Kidney (tissue), 14 donors: ENCODE results near the gene FAXC. TPM values are rescaled to one million over a fixed set of nuclear protein-coding genes. Genes with fewer than 3 reads are reported as not detected.

ENCODE experiments used
- DNase-seq, 5 donors: peaks; one replicate each; pipeline ENCODE4 v3.0.0-alpha.2; 2013 to 2020
- FAIRE-seq: peaks from 2 replicates; lab custom pipeline; 2012; peaks lifted over from hg19 to GRCh38; lab: Jason Lieb, UNC
- H3K27ac ChIP-seq, 2 donors: one replicate each; pipeline ENCODE4 v1.7.0; 2013; ENCODE audit warnings: low read depth in 2 of 2, low read length in 2 of 2, inconsistent platforms in 1 of 2
- H3K27me3 ChIP-seq: one replicate; pipeline ENCODE4 v1.7.1; 2013; ENCODE audit warnings: low read length, inconsistent platforms; ENCODE audit not compliant: control insufficient read depth, insufficient read depth
- H3K36me3 ChIP-seq, 3 donors: one replicate each; pipeline versions ENCODE4 v1.7.0 to v1.7.1; 2013; ENCODE audit warnings: low read length in 3 of 3, control low read depth in 1 of 3, inconsistent platforms in 1 of 3; ENCODE audit not compliant: insufficient read depth in 3 of 3, control insufficient read depth in 2 of 3
- H3K4me1 ChIP-seq, 3 donors: one replicate each; pipeline versions ENCODE4 v1.7.0 to v1.7.1; 2013; ENCODE audit warnings: low read length in 3 of 3, inconsistent platforms in 1 of 3, low read depth in 1 of 3; ENCODE audit not compliant: control insufficient read depth in 2 of 3, insufficient read depth in 2 of 3
- H3K4me3 ChIP-seq, 3 donors: one replicate each; pipeline versions ENCODE4 v1.7.0 to v1.8.1; 2013; ENCODE audit warnings: low read length in 3 of 3, control low read depth in 1 of 3, inconsistent platforms in 1 of 3
- H3K9ac ChIP-seq, 3 donors: one replicate each; pipeline versions ENCODE4 v1.7.0 to v1.7.1; 2013; ENCODE audit warnings: low read length in 3 of 3, control low read depth in 1 of 3, inconsistent platforms in 1 of 3
- H3K9me3 ChIP-seq, 3 donors: one replicate each; pipeline versions ENCODE4 v1.7.0 to v1.7.1; 2013; ENCODE audit warnings: low read length in 3 of 3, control low read depth in 1 of 3, inconsistent platforms in 1 of 3; ENCODE audit not compliant: control insufficient read depth in 2 of 3, insufficient read depth in 1 of 3
- CTCF ChIP-seq: IDR thresholded peaks from 3 replicates; pipeline ENCODE4 v1.5.1; 2012; ENCODE audit warnings: mild to moderate bottlenecking, moderate library complexity, borderline replicate concordance; ENCODE audit not compliant: insufficient read depth; ENCODE audit errors: extremely low read depth
- intact Hi-C: fragments of 100-400 bp; cut with DNase I; formaldehyde crosslinking; loops from one replicate; pipeline ENCODE4 v1.11.1; 2022
- polyA plus RNA-seq: library from polyadenylated mRNA; stranded (reverse); fragments of 350-450 nt; fragmentation: Illumina TruSeq; extraction: RNeasy Lipid Tissue Mini Kit (QIAGEN cat#74804); gene quantifications from one replicate; pipeline ENCODE4 v1.2.3, GENCODE V29; 2014; ENCODE audit warnings: low read depth, low replicate concordance; ENCODE audit not compliant: insufficient read depth
- total RNA-seq: library from RNA; stranded (reverse); fragmentation: NEBNext Ultra II Directional; extraction: Animal tissue kit (Norgen Biotek cat#: 25700); gene quantifications from one replicate; pipeline ENCODE4 v1.2.1, GENCODE V29; 2021
- donor health status: control.
- donor health status: control.
- donor health status: control.
- donor health status: control.
- donor health status: control.
- donor health status: DM: yes; HTN: yes; CAD: no.
- donor health status: Normal renal cell carcinoma (clear cell type).

FAXC gene
- total and polyA plus RNA-seq, 2 donors from 2014 or later, result 1.4 to 3.3 TPM

DNA sequence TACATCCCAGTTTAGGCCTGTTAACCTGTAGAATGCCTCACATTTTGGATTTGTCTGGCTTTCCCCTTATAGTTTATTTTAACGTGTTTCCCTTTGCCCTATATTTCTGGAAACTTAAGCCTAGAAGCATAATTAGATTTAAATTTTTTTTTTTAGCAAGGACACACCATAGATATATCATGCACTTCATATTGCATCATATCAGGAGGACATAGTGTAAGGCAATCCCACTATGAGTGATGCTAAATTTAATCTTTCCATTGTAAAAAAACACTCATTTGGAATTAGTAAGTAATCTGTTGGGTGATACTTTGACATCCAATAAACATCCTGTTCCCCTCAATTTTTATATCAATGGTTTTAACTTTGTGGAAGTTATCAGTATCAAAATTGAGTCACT, 10.3 kb upstream of the FAXC start:
- intact Hi-C loops, result no loop called here
- Histone ChIP-seq H3K27me3 (no peaks in the 10 kb centered on the region), H3K9me3 (no peaks in the 10 kb centered on the region), H3K27ac (no peak overlapping the region), H3K9ac (no peak overlapping the region), H3K4me1 (no peaks in the 10 kb centered on the region), H3K36me3 (no peaks in the 10 kb centered on the region), H3K4me3 (no peak overlapping the region)
- FAIRE-seq (no peak), DNase-seq (no peak)
- no peak for TF ChIP-seq CTCF

GRCh38 chr6:99356641-99357040, 7.2 kb upstream of the FAXC start:
- H3K36me3 ChIP-seq, result no peaks in the 10 kb centered on the region
- intact Hi-C loops, result no loop called here
- TF ChIP-seq CTCF, result no peak
- DNase-seq (no peak), FAIRE-seq (no peak)
- no peak overlapping the region for H3K4me3 ChIP-seq
- H3K27ac ChIP-seq, result no peak overlapping the region
- H3K27me3 ChIP-seq, result no peaks in the 10 kb centered on the region
- no peaks in the 10 kb centered on the region for H3K4me1 ChIP-seq
- no peak overlapping the region for H3K9ac ChIP-seq
- H3K9me3 ChIP-seq, result no peaks in the 10 kb centered on the region

GRCh38 chr6:99354983-99355382, 5.5 kb upstream of the FAXC start:
- no peak overlapping the region for H3K9ac ChIP-seq
- intact Hi-C loops, result no loop called here
- H3K36me3 ChIP-seq, result no peaks in the 10 kb centered on the region
- no peaks in the 10 kb centered on the region for H3K4me1 ChIP-seq
- no peak overlapping the region for H3K27ac ChIP-seq
- TF ChIP-seq CTCF, result no peak
- no peaks in the 10 kb centered on the region for H3K27me3 ChIP-seq
- no peaks in the 10 kb centered on the region for H3K9me3 ChIP-seq
- DNase-seq (no peak), FAIRE-seq (no peak)
- no peak overlapping the region for H3K4me3 ChIP-seq

GRCh38 chr6:99353126-99353525, 3.7 kb upstream of the FAXC start:
- FAIRE-seq (no peak), DNase-seq (peak in 3 of 5 donors; percentile 25 to 72 (median 52))

More at GRCh38 chr6:99353126-99353525, 3.7 kb upstream of the FAXC start:
- H3K4me1 ChIP-seq, result no peaks in the 10 kb centered on the region
- TF ChIP-seq CTCF, result no peak
- intact Hi-C loops, result no loop called here
- no peaks in the 10 kb centered on the region for H3K36me3 ChIP-seq
- no peaks in the 10 kb centered on the region for H3K27me3 ChIP-seq
- no peak overlapping the region for H3K4me3 ChIP-seq
- no peak overlapping the region for H3K27ac ChIP-seq
- no peaks in the 10 kb centered on the region for H3K9me3 ChIP-seq
- no peak overlapping the region for H3K9ac ChIP-seq
